Body of pancreas (tissue), 4 donors: ENCODE data around the gene SEMA5B. TPM values are rescaled to one million over a fixed set of nuclear protein-coding genes. Genes with fewer than 3 reads are reported as not detected.
A peak's percentile ranks its signal among the peaks of the same experiment; 100 is the strongest.

Experiments
- ATAC-seq: fragments of 150-250 bp; one replicate; pipeline ENCODE4 v1.9.1; 2016
- DNase-seq, 4 donors: peaks; one replicate each; pipeline ENCODE4 v3.0.0-alpha.2; 2019
- H3K27ac ChIP-seq, 4 donors: fragments of 200-600 bp; sonication (generic); 1 replicate in 3 of 4; 2 replicates in 1 of 4; pipeline versions ENCODE4 v1.5.1 to v1.6.1; 2016 to 2019; ENCODE audit warnings: mild to moderate bottlenecking in 1 of 4, mixed read lengths in 1 of 4, moderate library complexity in 1 of 4
- H3K27me3 ChIP-seq, 2 donors: fragments of 200-600 bp; sonication (generic); one replicate each; pipeline ENCODE4 v1.6.0; 2016; ENCODE audit warnings: mild to moderate bottlenecking in 1 of 2
- H3K36me3 ChIP-seq, 2 donors: fragments of 200-600 bp; sonication (generic); replicated peaks in 1 of 2; 2 replicates each; pipeline ENCODE4 v1.5.1; 2016; ENCODE audit warnings: low read depth in 2 of 2; ENCODE audit not compliant: insufficient read depth in 1 of 2
- H3K4me1 ChIP-seq: fragments of 200-600 bp; sonication (generic); one replicate; pipeline ENCODE4 v1.6.0; 2016
- H3K4me3 ChIP-seq, 2 donors: fragments of 200-600 bp; sonication (generic); 1 replicate in 1 of 2; 2 replicates in 1 of 2; pipeline ENCODE4 v1.5.1; 2016 to 2019
- H3K9me3 ChIP-seq, 3 donors: fragments of 200-600 bp; sonication (generic); 1 replicate in 2 of 3; 2 replicates in 1 of 3; pipeline ENCODE4 v1.5.1; 2016
- POLR2A ChIP-seq, 3 donors: fragments of 450-650 bp; IDR thresholded peaks; one replicate each; pipeline ENCODE4 v1.6.1; 2016; ENCODE audit warnings: antibody characterized with exemption in 3 of 3, mild to moderate bottlenecking in 2 of 3
- WGBS, 2 donors: methylation state at CpG; one replicate each; pipeline ENCODE4 v1.1.5; 2017; 5-methylcytosine and 5-hydroxymethylcytosine counted together
- intact Hi-C: fragments of 100-400 bp; cut with DNase I; formaldehyde crosslinking; loops from one replicate; pipeline ENCODE4 v1.15.1; 2023
- total RNA-seq, 2 donors: library from RNA; depleted of rRNA; stranded (reverse); fragments of >200 nt; gene quantifications; one replicate each; pipeline ENCODE4 v1.1.0, GENCODE V29; 2016
- TF ChIP-seq, protein P1 (sequence below), 7 experiments: fragments of 450-650 bp in 4 of 7; fragments of 200-600 bp in 3 of 7; sonication (generic) in 3 of 7; IDR thresholded peaks; one replicate each; pipeline ENCODE4 v1.5.1; 2016 to 2019; ENCODE audit warnings: antibody characterized with exemption in 7 of 7

SEMA5B gene
- total RNA-seq, 2 donors from 2014 or later: 1.0 to 15.2 TPM

GRCh38 chr3:122944671-122945161 is 82.8 kb downstream of the SEMA5B start:
- no peak for ATAC-seq

DNA sequence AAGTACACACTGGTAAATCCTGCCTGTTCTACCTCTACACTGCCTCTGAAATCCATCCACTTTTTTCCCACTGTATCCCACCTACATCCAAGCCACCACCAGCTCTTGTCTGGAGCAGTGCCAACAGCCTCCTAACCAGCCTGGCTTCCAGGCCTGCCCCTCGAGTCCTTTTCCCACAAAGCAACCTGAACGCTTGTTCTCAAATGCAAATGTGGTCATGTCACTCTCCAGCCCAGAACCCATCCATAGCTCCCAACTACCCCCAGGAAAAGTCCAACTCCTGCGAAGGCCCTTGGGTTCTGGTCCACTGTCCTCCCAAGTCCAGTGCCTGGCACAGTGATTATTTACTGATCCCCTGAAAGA is 83.8 kb downstream of the SEMA5B start:
- Histone ChIP-seq H3K27ac (no peak overlapping the region), H3K4me1 (peaks cover 4% of the 10 kb centered on the region), H3K36me3 (no peaks in the 10 kb centered on the region), H3K4me3 (no peak overlapping the region), H3K27me3 (no peaks in the 10 kb centered on the region), H3K9me3 (no peaks in the 10 kb centered on the region)
- ATAC-seq (no peak), DNase-seq (no peak)
- no peak for TF ChIP-seq POLR2A (IDR thresholded peaks at IDR 0.05)
- TF ChIP-seq, protein P1, sequence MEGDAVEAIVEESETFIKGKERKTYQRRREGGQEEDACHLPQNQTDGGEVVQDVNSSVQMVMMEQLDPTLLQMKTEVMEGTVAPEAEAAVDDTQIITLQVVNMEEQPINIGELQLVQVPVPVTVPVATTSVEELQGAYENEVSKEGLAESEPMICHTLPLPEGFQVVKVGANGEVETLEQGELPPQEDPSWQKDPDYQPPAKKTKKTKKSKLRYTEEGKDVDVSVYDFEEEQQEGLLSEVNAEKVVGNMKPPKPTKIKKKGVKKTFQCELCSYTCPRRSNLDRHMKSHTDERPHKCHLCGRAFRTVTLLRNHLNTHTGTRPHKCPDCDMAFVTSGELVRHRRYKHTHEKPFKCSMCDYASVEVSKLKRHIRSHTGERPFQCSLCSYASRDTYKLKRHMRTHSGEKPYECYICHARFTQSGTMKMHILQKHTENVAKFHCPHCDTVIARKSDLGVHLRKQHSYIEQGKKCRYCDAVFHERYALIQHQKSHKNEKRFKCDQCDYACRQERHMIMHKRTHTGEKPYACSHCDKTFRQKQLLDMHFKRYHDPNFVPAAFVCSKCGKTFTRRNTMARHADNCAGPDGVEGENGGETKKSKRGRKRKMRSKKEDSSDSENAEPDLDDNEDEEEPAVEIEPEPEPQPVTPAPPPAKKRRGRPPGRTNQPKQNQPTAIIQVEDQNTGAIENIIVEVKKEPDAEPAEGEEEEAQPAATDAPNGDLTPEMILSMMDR (IDR thresholded peaks at IDR 0.05): no peak
- intact Hi-C loops: loop anchor here (10.0 kb wide), 1 partner anchor 311 kb away; no protein-coding TSS in a partner anchor
- WGBS, 2 donors: 74 to 91% methylated on average over 3 of the region's 3 CpGs

More at GRCh38 chr3:122944671-122945161, 82.8 kb downstream of the SEMA5B start:
- Histone ChIP-seq H3K36me3 (no peaks in the 10 kb centered on the region), H3K4me3 (no peak overlapping the region), H3K9me3 (no peaks in the 10 kb centered on the region), H3K4me1 (peaks cover 4% of the 10 kb centered on the region), H3K27me3 (no peaks in the 10 kb centered on the region), H3K27ac (no peak overlapping the region)
- DNase-seq: no peak
- intact Hi-C loops: loop anchor here (10.0 kb wide), 1 partner anchor 310 kb away; no protein-coding TSS in a partner anchor
- TF ChIP-seq, protein P1 (IDR thresholded peaks at IDR 0.05): no peak
- TF ChIP-seq POLR2A (IDR thresholded peaks at IDR 0.05): no peak
- WGBS, 2 donors: 75 to 77% methylated on average over 7 of the region's 7 CpGs

- intact Hi-C loops: loop anchor here (10.0 kb wide), 1 partner anchor 312 kb away; no protein-coding TSS in a partner anchor
- Histone ChIP-seq H3K4me3 (no peak overlapping the region), H3K9me3 (no peaks in the 10 kb centered on the region), H3K36me3 (no peaks in the 10 kb centered on the region), H3K4me1 (peaks cover 4% of the 10 kb centered on the region), H3K27me3 (no peaks in the 10 kb centered on the region), H3K27ac (no peak overlapping the region)
- ATAC-seq (peak; percentile 94), DNase-seq (peak; percentile 80 to 90 (median 86))
- 36 to 59% methylated on average over 13 to 20 of the region's 23 CpGs for WGBS, 2 donors
- no peak for TF ChIP-seq POLR2A (IDR thresholded peaks at IDR 0.05)
- TF ChIP-seq, protein P1 (IDR thresholded peaks at IDR 0.05): peak; percentile 85 to 97 (median 92)
These were observed 84.4 kb downstream of the SEMA5B start for GRCh38 chr3:122942937-122943827.

- Histone ChIP-seq H3K36me3 (no peaks in the 10 kb centered on the region), H3K4me3 (no peak overlapping the region), H3K9me3 (no peaks in the 10 kb centered on the region), H3K4me1 (peaks cover 4% of the 10 kb centered on the region), H3K27ac (no peak overlapping the region), H3K27me3 (no peaks in the 10 kb centered on the region)
- intact Hi-C loops: loop anchor here (10.0 kb wide), 1 partner anchor 313 kb away; no protein-coding TSS in a partner anchor
- TF ChIP-seq POLR2A (IDR thresholded peaks at IDR 0.05): no peak
- TF ChIP-seq, protein P1 (IDR thresholded peaks at IDR 0.05): no peak
- no peak for DNase-seq
- no peak for ATAC-seq
- 70 to 81% methylated on average over 2 to 3 of the region's 3 CpGs for WGBS, 2 donors
These were observed 85.3 kb downstream of the SEMA5B start for GRCh38 chr3:122942239-122942638.
